Type B pancreatic cell (in vitro differentiated cells): Measurements from ENCODE around the gene RBM20. TPM values are rescaled to one million over a fixed set of nuclear protein-coding genes. Genes with fewer than 3 reads are reported as not detected.

Experiments used
- DNase-seq: peaks from one replicate; pipeline ENCODE4 v3.0.0; 2021; ENCODE audit warnings: mixed read lengths; ENCODE audit not compliant: unreplicated experiment; ENCODE audit errors: extremely low spot score
- H3K27ac Mint-ChIP-seq: 2 replicates; pipeline ENCODE4 v1.8.0; 2021; ENCODE audit warnings: mild to moderate bottlenecking, mixed read lengths
- H3K27me3 Mint-ChIP-seq: 2 replicates; pipeline ENCODE4 v1.8.0; 2021; ENCODE audit warnings: mixed read lengths
- H3K36me3 Mint-ChIP-seq: 2 replicates; pipeline ENCODE4 v1.8.0; 2021; ENCODE audit warnings: mixed read lengths
- H3K4me1 Mint-ChIP-seq: one replicate; pipeline ENCODE4 v1.8.0; 2021; ENCODE audit warnings: mixed read lengths; ENCODE audit not compliant: unreplicated experiment
- H3K4me3 Mint-ChIP-seq: 2 replicates; pipeline ENCODE4 v1.8.0; 2021; ENCODE audit warnings: mild to moderate bottlenecking, mixed read lengths
- H3K9me3 Mint-ChIP-seq: 2 replicates; pipeline ENCODE4 v1.8.0; 2021; ENCODE audit warnings: mixed read lengths
- total RNA-seq: library from RNA; stranded (reverse); gene quantifications from 2 replicates; pipeline ENCODE4 v1.2.1, GENCODE V29; 2021; ENCODE audit warnings: low replicate concordance
- TF ChIP-seq, protein P1 (sequence below): fragments of 200-600 bp; sonication (generic); conservative IDR thresholded peaks from 2 replicates; pipeline ENCODE4 v1.5.0; 2021; ENCODE audit warnings: antibody characterized with exemption, mild to moderate bottlenecking

The RBM20 gene
- total RNA-seq, 1 donor from 2014 or later = 5.2 TPM

DNA sequence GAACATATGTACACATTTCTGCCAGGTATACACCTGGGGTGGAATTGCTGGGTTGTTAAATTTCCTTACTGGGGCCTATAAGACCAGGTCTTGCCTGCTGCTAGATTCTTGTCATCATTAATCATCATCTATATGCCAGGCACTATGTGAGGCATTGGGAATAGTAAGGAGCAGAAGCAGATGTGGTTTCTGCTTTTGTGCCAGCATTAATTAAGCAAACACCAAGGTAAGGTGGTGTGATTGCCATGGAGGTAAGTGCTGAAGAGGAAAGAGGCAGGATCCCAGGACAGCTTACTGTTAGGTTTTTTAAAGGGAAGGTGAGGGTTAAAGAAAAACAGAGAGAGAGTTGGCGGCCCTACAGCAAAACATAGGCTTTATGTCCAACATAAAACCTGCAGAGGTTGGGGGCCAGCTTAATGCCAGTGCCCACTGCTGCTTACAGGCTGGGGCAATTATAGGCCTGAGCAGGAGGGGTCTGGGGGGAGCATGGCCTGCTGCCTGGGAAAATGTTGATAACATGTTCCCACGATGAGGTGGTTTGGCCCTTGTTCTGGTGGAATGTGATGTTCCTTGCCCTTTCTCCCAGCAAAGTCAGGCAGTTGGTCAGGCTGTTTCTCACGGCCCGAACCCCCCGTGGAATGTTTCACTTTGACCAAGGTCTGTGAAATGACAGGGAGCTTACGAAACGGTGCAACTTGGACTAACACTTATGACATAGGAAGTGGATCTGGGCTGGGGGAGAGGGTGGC lies 93.9 kb downstream of the RBM20 start:
- Mint-ChIP-seq H3K4me3 (no peak overlapping the region), H3K27me3 (peaks cover under 1% of the 10 kb centered on the region), H3K9me3 (no peaks in the 10 kb centered on the region), H3K4me1 (peaks cover 25% of the 10 kb centered on the region), H3K36me3 (no peaks in the 10 kb centered on the region), H3K27ac (no peak overlapping the region)
- TF ChIP-seq, protein P1, sequence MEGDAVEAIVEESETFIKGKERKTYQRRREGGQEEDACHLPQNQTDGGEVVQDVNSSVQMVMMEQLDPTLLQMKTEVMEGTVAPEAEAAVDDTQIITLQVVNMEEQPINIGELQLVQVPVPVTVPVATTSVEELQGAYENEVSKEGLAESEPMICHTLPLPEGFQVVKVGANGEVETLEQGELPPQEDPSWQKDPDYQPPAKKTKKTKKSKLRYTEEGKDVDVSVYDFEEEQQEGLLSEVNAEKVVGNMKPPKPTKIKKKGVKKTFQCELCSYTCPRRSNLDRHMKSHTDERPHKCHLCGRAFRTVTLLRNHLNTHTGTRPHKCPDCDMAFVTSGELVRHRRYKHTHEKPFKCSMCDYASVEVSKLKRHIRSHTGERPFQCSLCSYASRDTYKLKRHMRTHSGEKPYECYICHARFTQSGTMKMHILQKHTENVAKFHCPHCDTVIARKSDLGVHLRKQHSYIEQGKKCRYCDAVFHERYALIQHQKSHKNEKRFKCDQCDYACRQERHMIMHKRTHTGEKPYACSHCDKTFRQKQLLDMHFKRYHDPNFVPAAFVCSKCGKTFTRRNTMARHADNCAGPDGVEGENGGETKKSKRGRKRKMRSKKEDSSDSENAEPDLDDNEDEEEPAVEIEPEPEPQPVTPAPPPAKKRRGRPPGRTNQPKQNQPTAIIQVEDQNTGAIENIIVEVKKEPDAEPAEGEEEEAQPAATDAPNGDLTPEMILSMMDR = no peak
- DNase-seq = no peak

DNA sequence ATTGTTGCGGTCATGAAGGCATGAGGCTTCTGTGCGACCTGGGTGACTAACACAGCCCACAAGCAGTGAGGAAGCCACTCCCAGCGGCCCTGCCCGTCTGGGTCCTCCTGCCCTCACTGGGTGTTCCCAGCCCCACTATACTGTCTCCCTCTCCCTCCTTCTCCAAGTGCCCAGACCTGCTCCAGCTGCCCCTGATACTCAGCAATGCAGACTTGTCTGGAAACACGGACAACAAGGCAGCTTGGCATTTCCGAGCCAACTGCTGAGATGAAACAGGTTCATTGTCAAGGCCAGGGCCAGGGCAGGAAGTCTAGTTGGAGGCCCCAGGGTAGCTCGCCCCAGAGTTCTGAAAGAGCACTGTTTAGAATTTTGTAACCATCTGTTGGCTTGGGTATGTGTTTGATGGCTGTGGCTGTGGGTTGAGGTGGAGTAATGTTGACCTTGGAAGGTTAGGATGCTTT lies 95.7 kb downstream of the RBM20 start:
- Mint-ChIP-seq H3K9me3 (no peaks in the 10 kb centered on the region), H3K4me1 (peaks cover 16% of the 10 kb centered on the region), H3K4me3 (no peak overlapping the region), H3K27me3 (no peaks in the 10 kb centered on the region), H3K36me3 (no peaks in the 10 kb centered on the region), H3K27ac (no peak overlapping the region)
- no peak for DNase-seq
- TF ChIP-seq, protein P1 = no peak

DNA sequence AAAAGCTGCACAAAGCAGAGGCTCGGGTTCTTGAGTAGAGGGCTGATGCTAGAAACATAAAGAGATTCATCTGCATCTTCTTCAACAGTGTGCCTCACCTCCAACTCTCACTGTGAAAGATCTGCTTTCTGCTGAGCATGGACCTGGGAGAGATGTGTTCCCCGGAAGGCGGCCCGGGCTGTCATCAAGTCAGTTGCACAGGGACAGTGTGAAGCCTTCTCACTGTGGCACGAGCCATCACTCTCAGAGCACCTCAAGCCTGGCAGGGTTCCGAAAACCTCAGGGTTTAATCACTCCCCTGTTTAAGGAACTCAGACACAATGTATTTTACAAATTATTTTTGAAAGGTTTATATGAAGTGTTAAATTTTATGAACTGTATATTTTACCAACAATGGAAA lies 98.7 kb downstream of the RBM20 start:
- H3K27me3 Mint-ChIP-seq = no peaks in the 10 kb centered on the region
- TF ChIP-seq, protein P1 = no peak

GRCh38 chr10:110744782-110745181 lies 100.6 kb downstream of the RBM20 start:
- H3K9me3 Mint-ChIP-seq = peaks cover 6% of the 10 kb centered on the region
- TF ChIP-seq, protein P1 = no peak
- no peak overlapping the region for H3K27ac Mint-ChIP-seq
- no peak overlapping the region for H3K4me3 Mint-ChIP-seq
- H3K4me1 Mint-ChIP-seq = peaks cover 5% of the 10 kb centered on the region
- no peak for DNase-seq
- peaks cover 3% of the 10 kb centered on the region for H3K36me3 Mint-ChIP-seq
- H3K27me3 Mint-ChIP-seq = no peaks in the 10 kb centered on the region

More for the DNA sequence above, 98.7 kb downstream of the RBM20 start:
- Mint-ChIP-seq H3K9me3 (no peaks in the 10 kb centered on the region), H3K4me3 (no peak overlapping the region), H3K36me3 (no peaks in the 10 kb centered on the region), H3K27ac (no peak overlapping the region), H3K4me1 (peaks cover 9% of the 10 kb centered on the region)
- DNase-seq = no peak

DNA sequence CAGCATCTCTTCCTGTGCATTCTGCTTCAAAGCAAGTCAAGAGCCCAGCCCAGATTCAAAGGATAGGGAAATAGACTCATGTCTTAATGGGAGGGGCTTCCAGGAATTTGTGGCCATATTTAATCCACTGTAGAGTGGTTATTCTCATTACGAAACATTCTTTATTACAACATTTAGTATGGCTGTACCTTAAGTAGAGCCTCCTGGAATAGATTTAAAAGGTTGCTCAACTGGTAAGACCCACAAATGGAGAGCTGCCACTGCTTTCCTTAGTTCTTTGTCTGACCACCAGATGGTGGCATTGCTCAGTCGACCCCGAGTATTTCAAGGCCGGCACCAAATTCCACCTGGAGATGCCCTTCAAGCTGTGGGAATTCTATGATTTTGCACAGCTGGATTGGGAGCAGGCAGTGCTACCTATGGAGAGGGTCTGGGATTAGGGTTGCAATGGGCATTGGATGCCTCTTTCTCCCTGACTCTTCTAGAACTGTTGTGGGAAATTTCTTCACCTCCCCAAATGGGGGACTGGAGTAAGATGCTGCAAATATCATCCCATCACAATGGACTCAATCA lies 102.2 kb downstream of the RBM20 start:
- TF ChIP-seq, protein P1 = peak; percentile 91

More for the DNA sequence above, 102.2 kb downstream of the RBM20 start:
- Mint-ChIP-seq H3K4me1 (peaks cover 5% of the 10 kb centered on the region), H3K9me3 (peaks cover 6% of the 10 kb centered on the region), H3K36me3 (peaks cover 3% of the 10 kb centered on the region), H3K4me3 (no peak overlapping the region), H3K27ac (no peak overlapping the region), H3K27me3 (no peaks in the 10 kb centered on the region)
- no peak for DNase-seq
